ENCODE data around the gene ACOT11. TPM values are rescaled to one million over a fixed set of nuclear protein-coding genes. Genes with fewer than 3 reads are reported as not detected.

The ACOT11 gene
- total and polyA plus RNA-seq, 2 experiments from 2014 or later: 23.8 to 33.4 TPM

GRCh38 chr1:54570161-54570560 is 22.1 kb downstream of the ACOT11 start:
- Histone ChIP-seq H3K9me3 (ENCODE audit: low read depth) (no peaks in the 10 kb centered on the region), H3K4me3 (no peak overlapping the region)
- no peak for DNase-seq (ENCODE audit: low read depth in 1 of 2, low spot score in 1 of 2)

GRCh38 chr1:54571326-54571725 is 23.3 kb downstream of the ACOT11 start:
- H3K27ac ChIP-seq: peak overlapping the region; percentile 86
- no peak for TF ChIP-seq CTCF (IDR thresholded peaks at IDR 0.05; ENCODE audit: low read depth, low read length)
- H3K27me3 ChIP-seq: no peaks in the 10 kb centered on the region
- no peak overlapping the region for H3K4me3 ChIP-seq
- no peaks in the 10 kb centered on the region for H3K9me3 ChIP-seq (ENCODE audit: low read depth)
- peaks cover 25% of the 10 kb centered on the region for H3K4me1 ChIP-seq (ENCODE audit: low read depth)
- H3K36me3 ChIP-seq: no peaks in the 10 kb centered on the region
- peak in 1 of 2 donors; percentile 30 for DNase-seq (ENCODE audit: low read depth in 1 of 2, low spot score in 1 of 2)

More at GRCh38 chr1:54570161-54570560, 22.1 kb downstream of the ACOT11 start:
- Histone ChIP-seq H3K27me3 (no peaks in the 10 kb centered on the region), H3K27ac (peak overlapping the region; percentile 39), H3K4me1 (ENCODE audit: low read depth) (peaks cover 15% of the 10 kb centered on the region), H3K36me3 (no peaks in the 10 kb centered on the region)
- TF ChIP-seq CTCF (IDR thresholded peaks at IDR 0.05; ENCODE audit: low read depth, low read length): no peak

- H3K27ac ChIP-seq: peak overlapping the region; percentile 86
Observed at GRCh38 chr1:54571803-54572541, 23.9 kb downstream of the ACOT11 start.

GRCh38 chr1:54572542-54572850 is 24.5 kb downstream of the ACOT11 start:
- no peak for TF ChIP-seq CTCF (IDR thresholded peaks at IDR 0.05; ENCODE audit: low read depth, low read length)
- DNase-seq (ENCODE audit: low read depth in 1 of 2, low spot score in 1 of 2): no peak
- peak overlapping the region; percentile 86 for H3K27ac ChIP-seq

More at GRCh38 chr1:54571803-54572541, 23.9 kb downstream of the ACOT11 start:
- DNase-seq (ENCODE audit: low read depth in 1 of 2, low spot score in 1 of 2): peak in 1 of 2 donors; percentile 50
- Histone ChIP-seq H3K9me3 (ENCODE audit: low read depth) (no peaks in the 10 kb centered on the region), H3K4me3 (no peak overlapping the region), H3K27me3 (no peaks in the 10 kb centered on the region), H3K4me1 (ENCODE audit: low read depth) (peaks cover 25% of the 10 kb centered on the region), H3K36me3 (no peaks in the 10 kb centered on the region)
- no peak for TF ChIP-seq CTCF (IDR thresholded peaks at IDR 0.05; ENCODE audit: low read depth, low read length)

GRCh38 chr1:54574158-54574778 is 26.2 kb downstream of the ACOT11 start:
- Histone ChIP-seq H3K27ac (peak overlapping the region; percentile 65), H3K9me3 (ENCODE audit: low read depth) (no peaks in the 10 kb centered on the region), H3K36me3 (no peaks in the 10 kb centered on the region), H3K4me3 (no peak overlapping the region), H3K27me3 (no peaks in the 10 kb centered on the region), H3K4me1 (ENCODE audit: low read depth) (peaks cover 40% of the 10 kb centered on the region)
- TF ChIP-seq CTCF (IDR thresholded peaks at IDR 0.05; ENCODE audit: low read depth, low read length): no peak
- DNase-seq (ENCODE audit: low read depth in 1 of 2, low spot score in 1 of 2): no peak

More at GRCh38 chr1:54572542-54572850, 24.5 kb downstream of the ACOT11 start:
- Histone ChIP-seq H3K4me3 (no peak overlapping the region), H3K4me1 (ENCODE audit: low read depth) (peaks cover 26% of the 10 kb centered on the region), H3K36me3 (no peaks in the 10 kb centered on the region), H3K9me3 (ENCODE audit: low read depth) (no peaks in the 10 kb centered on the region), H3K27me3 (no peaks in the 10 kb centered on the region)
